Inflammatory macrophage (primary cell): ENCODE measurements around the gene PHTF1.
"Not testable (repeated sequence)": the region's sequence is repeated elsewhere in the genome, so short reads cannot be mapped to it uniquely, and the experiment has no call there.

ENCODE experiments used
- DNase-seq, 2 donors: peaks; one replicate each; pipeline ENCODE4 v3.0.0-alpha.2; 2020 to 2022

The PHTF1 gene

DNA sequence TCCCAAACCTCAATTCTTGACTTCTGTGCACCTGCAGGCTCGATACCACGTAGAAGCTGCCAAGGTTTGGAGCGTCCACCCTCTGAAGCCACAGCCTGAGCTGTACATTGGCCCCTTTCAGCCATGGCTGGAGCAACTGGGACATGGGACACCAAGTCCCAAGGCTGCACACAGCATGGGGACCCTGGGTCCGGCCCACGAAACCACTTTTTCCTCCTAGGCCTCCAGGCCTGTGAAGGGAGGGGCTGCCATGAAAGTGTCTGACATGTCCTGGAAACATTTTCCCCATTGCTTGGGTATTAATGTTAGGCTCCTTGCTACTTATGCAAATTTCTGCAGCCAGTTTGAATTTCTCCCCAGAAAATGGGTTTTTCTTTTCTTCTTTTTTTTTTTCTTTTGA lies 40.7 kb downstream of the PHTF1 start:
- not testable (repeated sequence) for DNase-seq

GRCh38 chr1:113717506-113717905 lies 41.8 kb downstream of the PHTF1 start:
- not testable (repeated sequence) for DNase-seq

- DNase-seq, result no peak
These were observed 44.5 kb downstream of the PHTF1 start for GRCh38 chr1:113714606-113715269.

DNA sequence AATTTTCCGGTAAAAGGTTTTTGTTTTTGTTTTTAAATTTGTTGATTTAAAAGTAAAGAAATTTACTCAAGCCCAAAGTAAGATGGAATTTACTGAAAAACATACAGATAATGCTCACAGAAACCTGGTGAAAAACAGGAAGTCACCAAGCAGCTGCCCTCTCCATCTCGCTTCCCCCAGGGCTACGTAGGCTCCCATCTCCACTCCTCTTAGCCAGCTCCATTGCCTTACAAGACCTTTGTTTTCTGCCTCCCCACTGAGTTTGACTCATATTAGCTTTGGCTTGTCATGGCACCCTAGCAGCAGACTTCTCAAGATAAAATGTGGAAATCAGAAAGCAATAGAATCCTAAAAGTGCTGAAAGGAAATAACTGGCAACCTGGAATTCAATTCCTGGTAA lies 57.9 kb downstream of the PHTF1 start:
- peak in 1 of 2 donors; percentile 25 for DNase-seq

DNA sequence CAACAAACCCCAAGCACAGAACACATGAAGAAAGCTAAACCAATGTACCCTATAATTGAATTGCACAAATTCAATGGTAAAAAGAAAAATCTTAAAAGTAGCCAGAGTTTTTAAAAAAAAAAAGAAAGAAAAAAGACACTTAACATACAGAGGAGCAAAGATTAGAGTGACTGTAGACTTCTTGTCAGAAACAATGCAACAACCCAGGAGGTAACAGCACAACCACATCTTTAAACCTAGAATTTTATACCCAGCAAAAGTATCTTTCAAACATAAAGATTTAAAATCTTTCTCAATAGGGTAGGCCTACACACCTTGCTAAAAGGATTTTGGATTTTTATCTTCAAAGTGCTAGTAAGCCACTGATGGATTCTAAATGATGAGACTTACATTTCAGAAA lies 64.4 kb downstream of the PHTF1 start:
- no peak for DNase-seq

- no peak for DNase-seq
These were observed 66.4 kb downstream of the PHTF1 start for GRCh38 chr1:113692824-113693431.

DNA sequence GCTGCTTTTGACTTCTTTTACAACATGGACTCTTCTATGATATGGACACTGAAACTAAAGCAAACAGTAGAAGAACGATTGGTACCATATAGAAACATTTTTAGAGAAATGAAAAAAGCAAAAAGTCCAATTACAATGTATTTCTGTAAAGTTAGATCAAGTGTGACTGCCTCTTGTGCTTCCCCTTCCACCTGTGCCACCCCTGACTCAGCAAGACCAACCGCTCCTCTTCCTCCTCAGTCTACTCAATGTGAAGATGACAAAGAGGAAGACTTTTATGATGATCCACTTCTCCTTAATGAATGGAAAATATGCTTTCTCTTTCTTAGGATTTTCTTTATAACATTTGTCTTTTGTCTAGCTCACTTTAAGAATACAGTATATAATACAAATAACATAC lies 66.9 kb downstream of the PHTF1 start:
- DNase-seq, result no peak

DNA sequence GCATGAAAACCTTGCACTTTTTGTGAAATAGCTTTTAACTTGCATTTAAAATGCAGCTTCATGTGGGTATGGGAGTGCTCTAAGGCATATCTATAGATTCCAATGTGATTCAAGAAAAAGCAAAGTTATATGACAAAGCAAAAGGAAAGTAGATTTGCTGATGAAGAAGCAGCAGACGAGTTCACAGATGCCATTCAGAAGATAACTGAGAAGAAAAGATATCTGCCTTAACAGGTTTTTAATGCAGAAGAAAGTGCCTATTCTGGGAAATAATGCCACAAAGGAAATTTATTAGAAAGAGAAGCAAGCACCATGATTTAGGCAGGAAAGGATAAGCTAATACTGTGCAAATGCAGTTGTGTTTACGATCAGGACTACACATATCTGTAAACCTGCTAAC lies 68.1 kb downstream of the PHTF1 start:
- no peak for DNase-seq

GRCh38 chr1:113686891-113687618 lies 72.2 kb downstream of the PHTF1 start:
- DNase-seq, result no peak

DNA sequence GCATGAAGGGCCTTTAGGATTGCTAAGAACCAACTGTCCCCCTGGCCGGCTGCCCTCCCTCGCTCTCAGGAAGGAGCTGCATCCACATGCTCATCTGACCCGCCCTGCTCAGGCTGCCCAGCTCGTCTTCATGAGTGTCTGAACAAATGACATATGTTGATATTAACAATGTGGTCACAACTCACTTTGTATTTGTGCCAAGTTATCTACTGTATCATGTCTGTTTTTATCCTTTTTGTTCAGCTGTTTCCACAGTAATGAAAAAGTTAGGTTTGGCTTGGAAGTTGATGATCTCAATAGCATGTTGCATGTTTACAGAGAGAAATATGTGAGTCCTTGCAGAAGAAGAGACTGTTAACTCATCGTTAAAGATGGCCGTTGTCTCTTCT lies 75.1 kb downstream of the PHTF1 start:
- no peak for DNase-seq

DNA sequence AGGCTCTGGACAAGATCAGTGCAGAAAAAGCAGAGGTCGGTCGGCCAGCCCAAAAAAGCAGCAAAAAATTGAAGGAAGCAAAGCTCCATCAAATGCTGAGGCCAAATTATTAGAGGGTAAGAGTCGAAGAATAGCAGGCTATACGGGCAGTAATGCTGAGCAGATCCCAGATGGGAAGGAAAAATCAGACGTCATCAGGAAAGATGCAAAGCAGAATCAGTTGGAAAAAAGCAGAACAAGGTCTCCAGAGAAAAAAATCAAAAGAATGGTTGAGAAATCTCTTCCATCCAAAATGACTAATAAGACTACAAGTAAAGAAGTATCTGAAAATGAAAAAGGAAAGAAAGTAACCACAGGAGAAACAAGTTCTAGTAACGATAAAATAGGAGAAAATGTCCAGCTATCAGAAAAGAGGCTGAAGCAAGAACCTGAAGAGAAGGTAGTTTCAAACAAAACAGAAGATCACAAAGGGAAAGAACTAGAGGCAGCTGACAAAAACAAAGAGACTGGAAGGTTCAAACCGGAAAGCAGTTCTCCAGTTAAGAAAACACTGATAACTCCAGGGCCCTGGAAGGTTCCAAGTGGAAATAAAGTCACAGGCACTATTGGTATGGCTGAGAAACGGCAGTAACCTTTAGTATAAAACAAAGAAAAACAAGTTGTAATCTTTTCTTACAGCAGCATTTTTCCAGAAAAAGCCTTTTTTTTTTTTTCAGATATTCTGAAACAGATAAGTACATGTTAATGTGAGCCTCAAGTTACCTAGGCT lies 75.7 kb downstream of the PHTF1 start:
- DNase-seq, result peak in 1 of 2 donors; percentile 42

GRCh38 chr1:113681596-113682337 lies 77.5 kb downstream of the PHTF1 start:
- peak in 1 of 2 donors; percentile 15 for DNase-seq

DNA sequence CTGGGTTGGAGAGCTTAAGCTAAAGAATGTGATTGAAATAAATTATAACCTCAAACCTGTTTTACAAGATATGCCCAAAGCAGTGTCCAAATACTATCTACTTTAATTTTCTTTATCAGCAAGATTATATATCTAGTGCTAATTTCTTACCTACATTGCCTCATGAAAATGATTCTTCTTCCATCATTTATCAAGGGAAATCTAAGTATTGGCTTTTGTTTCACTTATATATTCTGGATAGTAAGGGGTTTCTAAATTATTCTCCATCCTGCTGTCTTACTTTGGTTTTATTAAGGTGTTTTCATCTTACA lies 81.2 kb downstream of the PHTF1 start:
- DNase-seq, result no peak

DNA sequence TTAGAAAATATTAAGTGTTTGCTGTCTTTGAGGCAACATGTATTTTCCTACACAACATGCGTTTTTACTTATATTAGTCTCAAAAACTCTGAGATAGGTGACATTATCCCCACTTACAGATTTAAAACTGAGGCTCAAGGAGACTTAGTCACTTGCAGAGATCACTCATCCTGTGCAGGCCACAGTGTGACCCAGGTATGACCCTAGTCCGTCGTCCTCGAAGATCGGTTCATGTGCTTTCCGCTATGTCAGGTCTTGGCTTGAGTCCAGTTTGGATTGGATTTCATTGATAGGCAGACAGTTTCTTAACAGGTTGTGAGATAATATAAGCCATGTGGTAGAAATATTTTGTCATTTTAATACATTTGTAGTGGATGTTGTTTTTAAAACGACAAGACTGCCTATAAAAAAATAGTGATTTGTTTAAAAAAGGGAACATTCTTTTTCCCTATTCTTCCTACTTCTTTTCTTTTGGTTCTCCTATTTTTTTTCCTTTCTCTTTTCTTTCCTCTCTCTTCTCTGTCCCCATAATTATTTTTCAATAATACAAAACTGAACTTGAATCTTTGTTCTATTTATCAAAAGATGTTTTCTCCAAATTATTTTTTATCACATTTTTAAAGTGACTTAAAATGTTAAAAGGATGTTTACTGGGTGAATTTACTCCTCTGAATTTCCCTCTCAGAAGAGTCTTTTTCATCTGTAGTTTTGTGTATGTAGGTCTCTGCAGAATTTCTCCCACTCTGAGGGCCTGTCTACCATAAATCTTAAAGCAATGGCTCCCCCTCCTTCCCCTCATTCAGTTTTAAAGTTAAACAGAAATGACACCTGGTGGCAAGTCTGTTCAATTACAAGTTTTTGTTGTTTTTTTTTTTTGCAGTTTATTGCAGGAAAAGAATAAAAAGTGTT lies 81.8 kb downstream of the PHTF1 start:
- peak in 1 of 2 donors; percentile 38 for DNase-seq

DNA sequence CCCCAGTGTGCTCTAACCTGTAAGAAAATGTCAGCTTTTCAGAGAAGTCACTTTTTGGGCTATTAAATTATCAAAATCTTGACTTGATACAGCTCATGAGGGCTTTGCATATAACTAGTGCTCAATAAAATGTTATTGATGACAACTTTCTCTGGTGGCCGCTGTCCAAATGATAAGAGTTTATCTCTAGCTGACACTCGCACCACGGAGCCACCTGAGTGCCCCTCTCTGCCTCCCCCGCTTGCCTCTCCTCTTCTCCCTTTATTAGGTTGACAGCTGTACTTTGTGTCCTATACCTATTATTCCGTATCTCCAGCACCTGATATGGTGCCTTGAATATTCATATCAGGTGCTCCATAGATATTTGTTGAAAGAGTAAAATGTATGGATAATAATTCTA lies 82.8 kb downstream of the PHTF1 start:
- DNase-seq, result no peak

- DNase-seq, result no peak
These were observed 84.0 kb downstream of the PHTF1 start for GRCh38 chr1:113675302-113675701.

DNA sequence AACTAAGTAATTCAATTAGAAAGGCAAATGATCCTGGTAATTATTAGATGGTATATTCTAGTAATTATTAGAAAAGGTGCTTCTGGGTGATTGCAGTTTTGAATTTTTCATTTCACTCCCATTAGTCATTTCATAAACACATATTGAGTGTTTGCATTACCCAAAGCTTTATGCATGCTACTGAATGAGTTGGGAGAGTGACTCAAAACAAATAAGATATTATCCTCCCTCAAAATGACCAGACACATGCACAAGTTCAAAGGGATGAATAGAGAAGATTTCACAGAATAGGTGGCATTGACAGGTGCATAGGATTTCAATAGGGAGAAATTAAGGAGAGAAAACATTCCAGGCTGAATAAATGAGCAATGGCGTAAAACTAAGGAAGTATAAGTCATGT lies 84.7 kb downstream of the PHTF1 start:
- DNase-seq, result no peak

- DNase-seq, result no peak
These were observed 86.8 kb downstream of the PHTF1 start for GRCh38 chr1:113672491-113672890.

DNA sequence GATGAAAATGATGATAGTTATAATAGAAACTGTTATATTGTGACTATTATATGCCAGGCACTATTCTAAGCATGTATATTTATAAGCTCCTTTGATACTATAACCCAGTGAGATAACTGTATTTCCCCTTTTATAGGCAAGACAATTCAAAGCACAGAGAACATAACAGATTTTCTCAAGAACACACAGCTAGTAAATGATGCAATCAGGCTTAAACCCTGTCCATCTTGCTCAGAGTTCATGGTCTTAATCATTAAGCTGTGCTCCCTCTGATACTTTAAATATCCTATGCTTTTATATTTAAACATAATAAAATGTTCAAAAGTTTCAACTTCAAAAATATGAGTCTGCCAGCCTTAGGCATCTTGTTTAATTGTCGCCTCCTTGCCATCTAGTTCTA lies 88.6 kb downstream of the PHTF1 start:
- DNase-seq, result no peak

GRCh38 chr1:113669988-113670387 lies 89.3 kb downstream of the PHTF1 start:
- DNase-seq, result no peak

DNA sequence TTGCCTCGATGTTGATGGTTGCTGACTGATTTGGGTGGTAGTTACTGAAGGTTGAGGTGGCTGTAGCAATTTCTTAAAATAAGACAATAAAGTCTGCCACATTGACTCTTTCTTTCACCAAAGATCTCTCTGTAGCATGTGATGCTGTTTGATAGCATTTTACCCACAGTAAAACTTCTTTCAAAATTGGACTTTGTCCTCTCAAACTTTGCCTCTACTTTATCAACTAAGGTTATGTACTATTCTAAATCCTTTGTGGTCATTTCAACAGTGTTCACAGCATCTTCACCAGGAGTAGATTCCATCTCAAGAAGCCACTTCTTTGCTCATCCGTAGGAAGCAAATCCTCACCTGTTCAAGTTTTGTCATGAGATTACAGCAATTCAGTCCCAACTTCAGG lies 93.2 kb downstream of the PHTF1 start:
- DNase-seq, result no peak

DNA sequence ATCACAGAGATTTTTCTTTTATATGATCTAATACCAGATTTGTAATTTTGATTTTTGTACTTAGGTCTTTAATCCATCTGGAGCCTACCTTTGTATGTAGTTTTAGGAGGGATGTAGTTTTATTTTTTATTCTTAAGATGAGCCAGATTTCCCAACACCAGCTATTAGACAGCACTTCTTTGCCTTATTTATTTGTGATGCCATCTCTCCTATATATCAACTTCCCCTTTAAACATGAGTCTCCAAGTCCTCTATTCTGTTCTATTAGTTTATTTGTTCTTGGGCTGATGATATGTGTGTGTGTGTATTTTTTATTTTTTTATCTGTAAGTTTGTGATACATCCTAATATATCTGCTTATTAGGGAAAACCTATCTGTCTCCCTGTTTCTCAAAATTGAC lies 94.2 kb downstream of the PHTF1 start:
- DNase-seq, result peak in 1 of 2 donors; percentile 53
